ENCODE measurements around the gene TRIOBP. TPM values are rescaled to one million over a fixed set of nuclear protein-coding genes. Genes with fewer than 3 reads are reported as not detected.

TRIOBP gene
- total and polyA plus RNA-seq, 2 of the 13 experiments (the other 11 are each of a cell fraction or from before 2014, with no cell fraction given) = 6.1 to 15.4 TPM

GRCh38 chr22:37731804-37732471 lies 35.1 kb downstream of the TRIOBP start (continued):
- no peak for TF ChIP-seq ZNF383 (CRISPR knock-in tag; IDR thresholded peaks at IDR 0.05; ENCODE audit: borderline replicate concordance)
- TF ChIP-seq NONO (IDR thresholded peaks at IDR 0.05) = no peak
- no peak; the same call in 1 of the 2 replicates for TF ChIP-seq NONO (CRISPR knock-in tag; conservative IDR thresholded peaks at IDR 0.05)
- TF ChIP-seq PBX2 (CRISPR knock-in tag; IDR thresholded peaks at IDR 0.05) = peak; percentile 80
- TF ChIP-seq ZNF792 (CRISPR knock-in tag; IDR thresholded peaks at IDR 0.05) = 0 out of 2 replicates have a peak, but pooled peaks have one; percentile 39
- TF ChIP-seq ZFP36L2 (CRISPR knock-in tag; IDR thresholded peaks at IDR 0.05) = no peak
- peak; percentile 93 for TF ChIP-seq HOMEZ (CRISPR knock-in tag; IDR thresholded peaks at IDR 0.05; ENCODE audit: low read depth)
- no peak for TF ChIP-seq CERS6 (CRISPR knock-in tag; IDR thresholded peaks at IDR 0.05)
- no peak for TF ChIP-seq MEIS1 (CRISPR knock-in tag; IDR thresholded peaks at IDR 0.05; ENCODE audit: borderline replicate concordance)
- TF ChIP-seq, protein P1, sequence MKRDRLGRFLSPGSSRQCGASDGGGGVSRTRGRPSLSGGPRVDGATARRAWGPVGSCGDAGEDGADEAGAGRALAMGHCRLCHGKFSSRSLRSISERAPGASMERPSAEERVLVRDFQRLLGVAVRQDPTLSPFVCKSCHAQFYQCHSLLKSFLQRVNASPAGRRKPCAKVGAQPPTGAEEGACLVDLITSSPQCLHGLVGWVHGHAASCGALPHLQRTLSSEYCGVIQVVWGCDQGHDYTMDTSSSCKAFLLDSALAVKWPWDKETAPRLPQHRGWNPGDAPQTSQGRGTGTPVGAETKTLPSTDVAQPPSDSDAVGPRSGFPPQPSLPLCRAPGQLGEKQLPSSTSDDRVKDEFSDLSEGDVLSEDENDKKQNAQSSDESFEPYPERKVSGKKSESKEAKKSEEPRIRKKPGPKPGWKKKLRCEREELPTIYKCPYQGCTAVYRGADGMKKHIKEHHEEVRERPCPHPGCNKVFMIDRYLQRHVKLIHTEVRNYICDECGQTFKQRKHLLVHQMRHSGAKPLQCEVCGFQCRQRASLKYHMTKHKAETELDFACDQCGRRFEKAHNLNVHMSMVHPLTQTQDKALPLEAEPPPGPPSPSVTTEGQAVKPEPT (CRISPR knock-in tag; IDR thresholded peaks at IDR 0.05; ENCODE audit: low read depth) = peak; percentile 86
- no peak for TF ChIP-seq FOXP1 (IDR thresholded peaks at IDR 0.05)
- TF ChIP-seq FOXP1 (CRISPR knock-in tag; IDR thresholded peaks at IDR 0.05) = peak; percentile 79
- peak; percentile 78 for TF ChIP-seq HDAC1 (CRISPR knock-in tag; IDR thresholded peaks at IDR 0.05)
- peak; percentile 67; the same call in 1 of the 2 replicates for TF ChIP-seq ONECUT2 (CRISPR knock-in tag; IDR thresholded peaks at IDR 0.05)
- peak; percentile 31 for TF ChIP-seq STAG1 (CRISPR knock-in tag; IDR thresholded peaks at IDR 0.05)
- no peak for TF ChIP-seq NCOA5 (CRISPR knock-in tag; IDR thresholded peaks at IDR 0.05)
- TF ChIP-seq ZKSCAN8 (CRISPR knock-in tag; IDR thresholded peaks at IDR 0.05; ENCODE audit: borderline replicate concordance) = peak; percentile 76; the same call in 1 of the 2 replicates
- TF ChIP-seq ZNF296 (CRISPR knock-in tag; conservative IDR thresholded peaks at IDR 0.05) = 0 out of 2 replicates have a peak, but pooled peaks have one; percentile 21
- peak; percentile 57 for TF ChIP-seq UBTF (CRISPR knock-in tag; IDR thresholded peaks at IDR 0.05)
- TF ChIP-seq POLR2A (IDR thresholded peaks at IDR 0.05; ENCODE audit: insufficient read depth in 1 of 2, low read depth in 2 of 2, low read length in 2 of 2) = peak; percentile 23 to 33; a peak in 2 of 4 replicates
